CD14-positive monocyte (primary cell): ENCODE measurements around the gene DPF3. TPM values are rescaled to one million over a fixed set of nuclear protein-coding genes. Genes with fewer than 3 reads are reported as not detected.

Experiments used
- DNase-seq, 3 donors: peaks; one replicate each; pipeline ENCODE4 v3.0.0-alpha.2; 2011 to 2022
- H2AFZ ChIP-seq: 2 replicates; pipeline ENCODE4 v1.6.0; 2012; ENCODE audit warnings: mild to moderate bottlenecking, low read depth, low read length, inconsistent platforms; ENCODE audit not compliant: insufficient read depth, poor library complexity, severe bottlenecking
- H3K27ac ChIP-seq, 2 donors: 1 replicate in 1 of 2; 2 replicates in 1 of 2; pipeline ENCODE4 v1.5.1; 2012 to 2013; ENCODE audit warnings: low read length in 2 of 2, control low read depth in 1 of 2, inconsistent platforms in 1 of 2, low read depth in 1 of 2, mild to moderate bottlenecking in 1 of 2
- H3K27me3 ChIP-seq, 2 donors: one replicate each; pipeline versions ENCODE4 v1.6.0 to v1.6.1; 2011 to 2013; ENCODE audit warnings: low read length in 2 of 2; ENCODE audit not compliant: control insufficient read depth in 2 of 2, insufficient read depth in 2 of 2
- H3K36me3 ChIP-seq, 2 donors: replicated peaks in 1 of 2; 1 replicate in 1 of 2; 2 replicates in 1 of 2; pipeline versions ENCODE4 v1.5.1 to v1.6.1; 2012 to 2013; ENCODE audit warnings: low read length in 2 of 2, control low read depth in 1 of 2, inconsistent platforms in 1 of 2, mild to moderate bottlenecking in 1 of 2; ENCODE audit not compliant: insufficient read depth in 2 of 2, control insufficient read depth in 1 of 2
- H3K4me1 ChIP-seq, 2 donors: 1 replicate in 1 of 2; 2 replicates in 1 of 2; pipeline versions ENCODE4 v1.5.1 to v1.6.1; 2012 to 2013; ENCODE audit warnings: low read length in 2 of 2, control low read depth in 1 of 2, inconsistent platforms in 1 of 2, mild to moderate bottlenecking in 1 of 2, moderate library complexity in 1 of 2; ENCODE audit not compliant: insufficient read depth in 2 of 2, control insufficient read depth in 1 of 2
- H3K4me2 ChIP-seq: replicated peaks from 2 replicates; pipeline ENCODE3; 2012; ENCODE audit warnings: low read length, moderate library complexity, mild to moderate bottlenecking; ENCODE audit not compliant: poor library complexity, severe bottlenecking; ENCODE audit errors: extremely low read depth
- H3K4me3 ChIP-seq, 3 experiments: fragments of 200-600 bp in 1 of 3; sonication (generic) in 1 of 3; replicated peaks in 1 of 3; 1 replicate in 2 of 3; 2 replicates in 1 of 3; pipeline ENCODE4 v1.5.1; 2011 to 2013; ENCODE audit warnings: low read length in 3 of 3, mild to moderate bottlenecking in 3 of 3, control low read depth in 2 of 3, low read depth in 2 of 3, inconsistent platforms in 1 of 3, moderate library complexity in 1 of 3
- H3K79me2 ChIP-seq: 2 replicates; pipeline ENCODE4 v1.6.0; 2012; ENCODE audit warnings: mild to moderate bottlenecking, control low read depth, inconsistent platforms, low read length, moderate library complexity; ENCODE audit not compliant: insufficient read depth
- H3K9ac ChIP-seq: 2 replicates; pipeline ENCODE4 v1.6.0; 2017; ENCODE audit warnings: low read length, mild to moderate bottlenecking; ENCODE audit not compliant: insufficient read depth, poor library complexity, severe bottlenecking
- H3K9me3 ChIP-seq, 2 donors: replicated peaks in 1 of 2; 1 replicate in 1 of 2; 2 replicates in 1 of 2; pipeline versions ENCODE4 v1.5.1 to v1.6.1; 2012 to 2013; ENCODE audit warnings: low read length in 2 of 2, control low read depth in 1 of 2; ENCODE audit not compliant: control insufficient read depth in 1 of 2, insufficient read depth in 1 of 2
- H4K20me1 ChIP-seq: 2 replicates; pipeline ENCODE4 v1.6.0; 2012; ENCODE audit warnings: mild to moderate bottlenecking, low read length, control low read depth, moderate library complexity; ENCODE audit not compliant: insufficient read depth
- H3K27ac Mint-ChIP-seq, 7 donors: one replicate each; pipeline ENCODE4 v1.8.0; 2020; ENCODE audit warnings: mild to moderate bottlenecking in 7 of 7, mixed read lengths in 7 of 7, moderate library complexity in 6 of 7, inconsistent platforms in 2 of 7
- H3K27me3 Mint-ChIP-seq, 3 donors: one replicate each; pipeline ENCODE4 v1.8.0; 2021 to 2022; ENCODE audit warnings: low read depth in 3 of 3, mild to moderate bottlenecking in 3 of 3, mixed read lengths in 3 of 3, moderate library complexity in 3 of 3, inconsistent platforms in 1 of 3
- H3K36me3 Mint-ChIP-seq, 2 donors: one replicate each; pipeline ENCODE4 v1.8.0; 2020; ENCODE audit warnings: mixed read lengths in 2 of 2, inconsistent platforms in 1 of 2, mild to moderate bottlenecking in 1 of 2
- H3K4me1 Mint-ChIP-seq: one replicate; pipeline ENCODE4 v1.8.0; 2020; ENCODE audit warnings: mild to moderate bottlenecking, mixed read lengths
- H3K4me3 Mint-ChIP-seq, 2 donors: one replicate each; pipeline ENCODE4 v1.8.0; 2020; ENCODE audit warnings: mild to moderate bottlenecking in 2 of 2, mixed read lengths in 2 of 2, moderate library complexity in 1 of 2
- H3K9me3 Mint-ChIP-seq, 7 donors: one replicate each; pipeline ENCODE4 v1.8.0; 2020 to 2022; ENCODE audit warnings: mixed read lengths in 7 of 7, mild to moderate bottlenecking in 6 of 7, moderate library complexity in 6 of 7, inconsistent platforms in 2 of 7
- WGBS: methylation state at CpG from one replicate; pipeline ENCODE4 v1.1.5; 2013; ENCODE audit warnings: missing lambda C conversion rate; ENCODE audit not compliant: insufficient coverage; 5-methylcytosine and 5-hydroxymethylcytosine counted together
- intact Hi-C, 2 donors: fragments of 100-400 bp; cut with micrococcal nuclease; formaldehyde crosslinking; loops; one replicate each; pipeline versions ENCODE4 v1.15.0 to v1.15.1; 2023
- polyA plus RNA-seq, 3 donors: library from polyadenylated mRNA; depleted of rRNA in 1 of 3; unstranded in 2 of 3; stranded (reverse) in 1 of 3; fragments of 300-500 nt in 2 of 3; fragments of >200 nt in 1 of 3; fragmentation: Illumina TruSeq in 2 of 3; gene quantifications; 1 replicate in 2 of 3; 2 replicates in 1 of 3; pipeline ENCODE4 v1.2.3, GENCODE V29; 2012 to 2021
- TF ChIP-seq, protein P1 (sequence below): fragments of 200-600 bp; IDR thresholded peaks from one replicate; pipeline ENCODE4 v1.8.0; 2022; ENCODE audit warnings: antibody characterized with exemption, mild to moderate bottlenecking

DPF3 gene
- polyA plus RNA-seq, 3 donors = 0.33 to 0.39 TPM; not detected in 1

DNA sequence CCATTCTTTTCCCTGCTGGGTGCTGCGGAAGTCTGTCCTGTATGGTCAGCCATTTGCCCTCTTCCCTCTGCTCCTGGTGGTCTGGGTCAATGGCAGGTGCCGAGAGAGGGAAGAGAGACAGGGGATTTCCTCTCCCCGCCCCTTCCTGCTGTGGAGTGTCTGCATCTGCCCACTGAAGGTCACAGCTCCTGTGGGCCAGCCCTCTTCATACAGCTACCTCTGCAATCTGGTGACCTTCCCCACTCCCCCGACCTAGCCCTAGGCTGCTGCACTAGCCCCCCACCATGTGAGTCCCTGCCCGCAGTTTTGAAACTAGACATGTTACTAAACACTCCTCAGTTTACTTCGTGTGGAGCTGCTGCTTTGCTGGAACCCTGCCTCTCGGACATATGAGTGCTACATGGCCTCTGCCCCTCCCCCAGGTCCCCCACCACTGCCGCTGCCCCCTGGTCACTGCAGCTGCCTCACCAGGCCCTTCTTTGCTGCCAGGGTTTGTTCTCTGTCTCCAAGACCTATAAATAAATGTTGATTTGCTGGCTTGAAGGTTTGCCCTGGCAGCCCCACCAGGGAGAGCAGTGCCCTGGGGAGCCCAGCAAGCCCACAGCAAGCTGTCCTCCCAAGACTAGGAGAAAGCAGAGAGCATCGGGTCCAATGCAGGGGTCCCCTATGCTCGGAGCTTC, 102.9 kb downstream of the DPF3 start:
- Histone ChIP-seq H3K27me3 (no peaks in the 10 kb centered on the region), H3K36me3 (no peaks in the 10 kb centered on the region), H2AFZ (no peak overlapping the region), H3K4me2 (no peak overlapping the region), H3K9ac (no peak overlapping the region), H3K9me3 (no peaks in the 10 kb centered on the region), H3K4me1 (no peaks in the 10 kb centered on the region), H3K27ac (no peak overlapping the region), H3K79me2 (no peaks in the 10 kb centered on the region), H4K20me1 (no peaks in the 10 kb centered on the region), H3K4me3 (no peak overlapping the region)
- TF ChIP-seq, protein P1, sequence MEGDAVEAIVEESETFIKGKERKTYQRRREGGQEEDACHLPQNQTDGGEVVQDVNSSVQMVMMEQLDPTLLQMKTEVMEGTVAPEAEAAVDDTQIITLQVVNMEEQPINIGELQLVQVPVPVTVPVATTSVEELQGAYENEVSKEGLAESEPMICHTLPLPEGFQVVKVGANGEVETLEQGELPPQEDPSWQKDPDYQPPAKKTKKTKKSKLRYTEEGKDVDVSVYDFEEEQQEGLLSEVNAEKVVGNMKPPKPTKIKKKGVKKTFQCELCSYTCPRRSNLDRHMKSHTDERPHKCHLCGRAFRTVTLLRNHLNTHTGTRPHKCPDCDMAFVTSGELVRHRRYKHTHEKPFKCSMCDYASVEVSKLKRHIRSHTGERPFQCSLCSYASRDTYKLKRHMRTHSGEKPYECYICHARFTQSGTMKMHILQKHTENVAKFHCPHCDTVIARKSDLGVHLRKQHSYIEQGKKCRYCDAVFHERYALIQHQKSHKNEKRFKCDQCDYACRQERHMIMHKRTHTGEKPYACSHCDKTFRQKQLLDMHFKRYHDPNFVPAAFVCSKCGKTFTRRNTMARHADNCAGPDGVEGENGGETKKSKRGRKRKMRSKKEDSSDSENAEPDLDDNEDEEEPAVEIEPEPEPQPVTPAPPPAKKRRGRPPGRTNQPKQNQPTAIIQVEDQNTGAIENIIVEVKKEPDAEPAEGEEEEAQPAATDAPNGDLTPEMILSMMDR = no peak
- DNase-seq = no peak
- H3K4me3 Mint-ChIP-seq = no peak overlapping the region
- intact Hi-C loops = no loop called here
- no peak overlapping the region for H3K27ac Mint-ChIP-seq
- peaks cover 2% of the 10 kb centered on the region for H3K4me1 Mint-ChIP-seq
- peaks cover 4 to 11% (median 6%) of the 10 kb centered on the region in 3 donors for H3K27me3 Mint-ChIP-seq
- WGBS = 91% methylated on average over 3 of the region's 10 CpGs
- H3K36me3 Mint-ChIP-seq = no peaks in the 10 kb centered on the region
- H3K9me3 Mint-ChIP-seq = no peaks in the 10 kb centered on the region

DNA sequence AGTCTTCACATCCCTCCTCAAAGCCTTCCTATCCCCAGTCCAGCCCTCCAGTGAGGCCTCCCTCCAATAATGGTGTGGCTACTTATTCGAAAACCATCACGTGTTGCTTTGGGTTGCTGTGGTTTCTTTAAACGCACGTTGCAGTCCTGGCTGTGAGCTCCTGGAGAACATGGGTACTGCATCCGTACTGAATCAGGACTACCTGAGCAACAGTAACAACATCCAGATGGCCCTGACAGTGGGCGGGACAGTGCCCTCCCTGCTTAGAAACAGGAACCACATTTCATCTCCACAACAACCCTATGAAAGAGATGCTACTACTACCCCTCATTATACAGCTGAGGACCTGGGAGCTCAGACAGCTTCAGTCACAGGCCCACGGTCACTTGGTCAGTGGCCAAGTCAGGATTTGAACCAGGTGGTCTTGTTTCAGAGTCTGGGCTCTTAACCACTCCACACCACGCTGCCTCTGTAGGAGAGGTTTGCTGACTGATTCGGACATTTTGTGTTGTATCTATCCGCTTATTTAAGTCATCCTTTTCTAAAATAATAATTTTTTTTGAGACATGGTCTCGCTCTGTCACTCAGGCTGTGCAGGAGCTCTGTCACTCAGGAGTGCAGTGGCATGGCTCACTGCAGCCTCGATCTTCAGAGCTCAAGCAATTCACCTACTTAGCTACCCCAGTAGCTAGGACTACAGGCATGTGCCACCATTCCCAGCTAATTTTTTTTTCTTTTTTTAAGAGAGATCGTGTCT, 104.8 kb downstream of the DPF3 start:
- H2AFZ ChIP-seq = no peak overlapping the region
- intact Hi-C loops = no loop called here
- H3K27me3 ChIP-seq = no peaks in the 10 kb centered on the region
- Mint-ChIP-seq H3K36me3 (no peaks in the 10 kb centered on the region), H3K4me1 (peaks cover 2% of the 10 kb centered on the region), H3K4me3 (no peak overlapping the region), H3K9me3 (no peaks in the 10 kb centered on the region), H3K27me3 (peaks cover 2 to 12% (median 6%) of the 10 kb centered on the region in 3 donors), H3K27ac (no peak overlapping the region)
- H3K4me3 ChIP-seq = no peak overlapping the region
- TF ChIP-seq, protein P1 = no peak
- no peaks in the 10 kb centered on the region for H3K79me2 ChIP-seq
- no peaks in the 10 kb centered on the region for H4K20me1 ChIP-seq
- H3K27ac ChIP-seq = no peak overlapping the region
- H3K9ac ChIP-seq = no peak overlapping the region
- WGBS = 97% methylated on average over 9 of the region's 13 CpGs
- H3K4me1 ChIP-seq = no peaks in the 10 kb centered on the region
- no peaks in the 10 kb centered on the region for H3K9me3 ChIP-seq
- no peak overlapping the region for H3K4me2 ChIP-seq
- no peaks in the 10 kb centered on the region for H3K36me3 ChIP-seq
- no peak for DNase-seq
